SK-N-SH (cell line): ENCODE measurements around the gene MOV10L1. TPM values are rescaled to one million over a fixed set of nuclear protein-coding genes. Genes with fewer than 3 reads are reported as not detected.

Source experiments
- CTCF ChIA-PET: fragments of 300-600, 350-600 bp; formaldehyde crosslinking; extraction: SDS; loops from one replicate; lab custom pipeline; 2021; lab: Yijun Ruan, JAX
- POLR2A ChIA-PET: fragments of 350-600 bp; sonication (Branson Sonifier 250); formaldehyde crosslinking; extraction: SDS; loops from one replicate; lab custom pipeline; 2020; ENCODE audit warnings: antibody characterized with exemption, inconsistent platforms; lab: Yijun Ruan, JAX
- DNase-seq: peaks from one replicate; pipeline ENCODE4 v3.0.0; 2012
- H2AFZ ChIP-seq: fragments of 200-600 bp; sonication (generic); 2 replicates; pipeline ENCODE4 v1.8.1; 2016; ENCODE audit warnings: antibody characterized with exemption, mild to moderate bottlenecking, low read depth
- H3F3A ChIP-seq: fragments of 200-600 bp; sonication (generic); replicated peaks from 2 replicates; pipeline ENCODE3; 2016; ENCODE audit warnings: antibody characterized with exemption, mild to moderate bottlenecking; ENCODE audit not compliant: insufficient read depth
- H3K27ac ChIP-seq, 2 experiments: fragments of 200-500 bp in 1 of 2; fragments of 200-600 bp in 1 of 2; sonication (Bioruptor generic) in 1 of 2; sonication (generic), shearing (Covaris generic) in 1 of 2; 2 replicates each; pipeline versions ENCODE4 v1.5.1 to v1.6.1; 2014 to 2016; ENCODE audit warnings: low read depth in 2 of 2, inconsistent platforms in 1 of 2, low read length in 1 of 2, mild to moderate bottlenecking in 1 of 2, mixed read lengths in 1 of 2
- H3K27me3 ChIP-seq: fragments of 200-600 bp; sonication (generic), shearing (Covaris generic); 2 replicates; pipeline ENCODE4 v1.6.1; 2016; ENCODE audit warnings: mixed run types; ENCODE audit not compliant: insufficient read depth
- H3K36me3 ChIP-seq, 2 experiments: fragments of 200-500 bp in 1 of 2; fragments of 200-600 bp in 1 of 2; sonication (Bioruptor generic) in 1 of 2; sonication (generic) in 1 of 2; replicated peaks in 1 of 2; 2 replicates each; pipeline versions ENCODE3 to v1.5.1; 2014 to 2016; ENCODE audit warnings: low read length in 1 of 2, mild to moderate bottlenecking in 1 of 2; ENCODE audit not compliant: insufficient read depth in 2 of 2, control insufficient read depth in 1 of 2
- H3K4me1 ChIP-seq, 2 experiments: fragments of 200-500 bp in 1 of 2; fragments of 200-600 bp in 1 of 2; sonication (Bioruptor generic) in 1 of 2; sonication (generic), shearing (Covaris generic) in 1 of 2; 2 replicates each; pipeline versions ENCODE4 v1.5.1 to v1.6.1; 2014 to 2016; ENCODE audit warnings: low read depth in 1 of 2, low read length in 1 of 2, mixed run types in 1 of 2; ENCODE audit not compliant: insufficient read depth in 2 of 2, control insufficient read depth in 1 of 2
- H3K4me2 ChIP-seq: fragments of 200-600 bp; sonication (generic), shearing (Covaris generic); 2 replicates; pipeline ENCODE4 v1.6.1; 2017; ENCODE audit warnings: mixed run types
- H3K4me3 ChIP-seq, 2 experiments: fragments of 200-500 bp in 1 of 2; fragments of 200-600 bp in 1 of 2; sonication (Bioruptor generic) in 1 of 2; sonication (generic), shearing (Covaris generic) in 1 of 2; 2 replicates each; pipeline versions ENCODE4 v1.5.1 to v1.8.1; 2014 to 2016; ENCODE audit warnings: low read depth in 2 of 2, inconsistent platforms in 1 of 2, low read length in 1 of 2, mild to moderate bottlenecking in 1 of 2, mixed read lengths in 1 of 2, moderate library complexity in 1 of 2
- H3K79me2 ChIP-seq: fragments of 200-600 bp; sonication (generic); 2 replicates; pipeline ENCODE4 v1.8.1; 2017; ENCODE audit warnings: mild to moderate bottlenecking; ENCODE audit not compliant: insufficient read depth
- H3K9ac ChIP-seq: fragments of 200-600 bp; sonication (generic); 2 replicates; pipeline ENCODE4 v1.6.1; 2017; ENCODE audit warnings: mixed run types
- H3K9me2 ChIP-seq: fragments of 200-600 bp; sonication (generic); 2 replicates; pipeline ENCODE4 v1.6.1; 2017; ENCODE audit warnings: mixed run types
- H3K9me3 ChIP-seq: fragments of 200-600 bp; sonication (generic); 2 replicates; pipeline ENCODE4 v1.6.1; 2017; ENCODE audit warnings: mixed run types, mild to moderate bottlenecking, moderate library complexity
- H4K20me1 ChIP-seq: fragments of 200-600 bp; sonication (generic); 2 replicates; pipeline ENCODE4 v1.6.1; 2017; ENCODE audit warnings: mild to moderate bottlenecking, mixed run types; ENCODE audit not compliant: insufficient read depth
- ELF1 ChIP-seq: IDR thresholded peaks from 2 replicates; pipeline ENCODE4 v1.4.0; 2012
- EP300 ChIP-seq, 2 experiments: IDR thresholded peaks; 2 replicates each; pipeline versions ENCODE4 v1.4.0 to v1.6.1; 2012; ENCODE audit warnings: borderline replicate concordance in 1 of 2, low read depth in 1 of 2, low read length in 1 of 2
- FOXJ3 ChIP-seq: sonication (generic); formaldehyde crosslinking; IDR thresholded peaks from 2 replicates; pipeline ENCODE4 v1.5.1; 2020; ENCODE audit warnings: mild to moderate bottlenecking, missing genetic modification reagents
- IRF3 ChIP-seq: fragments of 150-350 bp; IDR thresholded peaks from 2 replicates; pipeline ENCODE4 v1.6.1; 2016; ENCODE audit warnings: mild to moderate bottlenecking, low read depth, low read length
- MAX ChIP-seq: IDR thresholded peaks from 2 replicates; pipeline ENCODE4 v1.4.0; 2012; ENCODE audit warnings: low read depth
- MEF2A ChIP-seq: IDR thresholded peaks from 2 replicates; pipeline ENCODE4 v1.4.0; 2012; ENCODE audit warnings: low read depth, borderline replicate concordance
- NRF1 ChIP-seq: IDR thresholded peaks from 2 replicates; pipeline ENCODE4 v1.6.1; 2012; ENCODE audit warnings: low read depth, mild to moderate bottlenecking, low read length
- REST ChIP-seq: IDR thresholded peaks from 2 replicates; pipeline ENCODE4 v1.6.1; 2012; ENCODE audit warnings: mild to moderate bottlenecking, low read depth, low read length, moderate library complexity
- RFX5 ChIP-seq: IDR thresholded peaks from 2 replicates; pipeline ENCODE4 v1.6.1; 2012; ENCODE audit warnings: mild to moderate bottlenecking, improper control_type of control experiment, low read length
- RXRA ChIP-seq: IDR thresholded peaks from 2 replicates; pipeline ENCODE4 v1.4.0; 2012; ENCODE audit warnings: low read depth, mild to moderate bottlenecking, borderline replicate concordance
- SMC3 ChIP-seq: IDR thresholded peaks from 2 replicates; pipeline ENCODE4 v1.6.1; 2012; ENCODE audit warnings: low read depth, low read length, improper control_type of control experiment
- TAF1 ChIP-seq: IDR thresholded peaks from 2 replicates; pipeline ENCODE4 v1.6.1; 2012; ENCODE audit warnings: low read depth, mild to moderate bottlenecking, low read length, moderate library complexity, borderline replicate concordance
- TCF12 ChIP-seq: IDR thresholded peaks from 2 replicates; pipeline ENCODE4 v1.4.0; 2012
- YY1 ChIP-seq: IDR thresholded peaks from 2 replicates; pipeline ENCODE4 v1.4.0; 2012; ENCODE audit warnings: low read depth, mild to moderate bottlenecking
- ZBTB33 ChIP-seq: IDR thresholded peaks from 2 replicates; pipeline ENCODE4 v1.4.0; 2012; ENCODE audit warnings: low read depth, borderline replicate concordance
- WGBS: methylation state at CpG from one replicate; pipeline ENCODE4 v1.1.6; 2017; ENCODE audit warnings: low lambda C conversion rate; 5-methylcytosine and 5-hydroxymethylcytosine counted together
- polyA plus RNA-seq, 3 experiments: library from polyadenylated mRNA; depleted of rRNA; stranded (reverse); fragments of >200 nt; gene quantifications; 2 replicates each; pipeline ENCODE4 v1.2.3, GENCODE V29; 2012

Gene MOV10L1
- polyA plus RNA-seq, 1 of the 3 experiments (the other 2 are of a cell fraction), result 2.1 TPM

- no peak overlapping the region for H3K4me2 ChIP-seq
- H2AFZ ChIP-seq, result no peak overlapping the region
- POLR2A ChIA-PET, result no interaction called here
- no peaks in the 10 kb centered on the region for H3K36me3 ChIP-seq
- no peak overlapping the region for H3K9ac ChIP-seq
- H3K9me2 ChIP-seq, result no peaks in the 10 kb centered on the region
- no peak overlapping the region for H3K27ac ChIP-seq
- no peaks in the 10 kb centered on the region for H3K79me2 ChIP-seq
- H3K27me3 ChIP-seq, result peaks cover 1% of the 10 kb centered on the region; the same call in 1 of the 2 replicates
- no peaks in the 10 kb centered on the region for H3F3A ChIP-seq
- DNase-seq, result no peak
- no peak for TF ChIP-seq RFX5
- TF ChIP-seq MEF2A, result no peak
- no peak for TF ChIP-seq SMC3
- TF ChIP-seq IRF3, result no peak
- TF ChIP-seq TCF12, result no peak
- TF ChIP-seq YY1, result no peak
- no peak for TF ChIP-seq EP300 (IDR thresholded peaks at IDR 0.05; ENCODE audit: borderline replicate concordance in 1 of 2, low read depth in 1 of 2, low read length in 1 of 2)
- no peak for TF ChIP-seq MAX
- TF ChIP-seq TAF1, result no peak
- TF ChIP-seq ELF1, result no peak
- no peak for TF ChIP-seq RXRA
- no peak for TF ChIP-seq REST
- TF ChIP-seq NRF1, result no peak
- TF ChIP-seq ZBTB33, result no peak
- no peak for TF ChIP-seq FOXJ3 (CRISPR knock-in tag)
- no peaks in the 10 kb centered on the region for H3K4me1 ChIP-seq
- 72% methylated on average over 29 of the region's 36 CpGs for WGBS
- H3K4me3 ChIP-seq, result no peak overlapping the region
- H4K20me1 ChIP-seq, result no peaks in the 10 kb centered on the region
- CTCF ChIA-PET, result interaction anchor here (3.3 kb wide), 1 partner anchor 19 kb away, joined by 12 read pairs; no protein-coding TSS in a partner anchor
- H3K9me3 ChIP-seq, result no peaks in the 10 kb centered on the region
Measured at GRCh38 chr22:50049299-50050195, 40.3 kb upstream of the MOV10L1 start.
